GM10248 (cell line): ENCODE data around the gene DSCAM.

ENCODE experiments used
- CTCF ChIA-PET: fragments of 300-600 bp; sonication (Branson Sonifier 250); formaldehyde crosslinking; extraction: SDS; loops from one replicate; lab custom pipeline; 2021; ENCODE audit warnings: antibody characterized with exemption; lab: Yijun Ruan, JAX
- POLR2A ChIA-PET: fragments of 350-650 bp; sonication (Branson Sonifier 250); formaldehyde crosslinking; extraction: SDS; loops from one replicate; lab custom pipeline; 2020; ENCODE audit warnings: antibody characterized with exemption; lab: Yijun Ruan, JAX
- DNase-seq: peaks from one replicate; pipeline ENCODE4 v3.0.0; 2012; ENCODE audit errors: extremely low spot score
- CTCF ChIP-seq: IDR thresholded peaks from 2 replicates; pipeline ENCODE4 v1.5.1; 2012; ENCODE audit warnings: mild to moderate bottlenecking, low read depth; ENCODE audit errors: extremely low read depth, missing control alignments, control extremely low read depth

Gene DSCAM

GRCh38 chr21:40074198-40074597 lies 772.8 kb downstream of the DSCAM start:
- no peak for DNase-seq
- CTCF ChIA-PET, result no interaction called here
- POLR2A ChIA-PET, result no interaction called here
- TF ChIP-seq CTCF, result no peak

- CTCF ChIA-PET, result no interaction called here
- no peak for DNase-seq
- POLR2A ChIA-PET, result no interaction called here
- no peak for TF ChIP-seq CTCF
Measured at GRCh38 chr21:40073642-40074041, 773.3 kb downstream of the DSCAM start.

- no peak for TF ChIP-seq CTCF
- no peak for DNase-seq
- POLR2A ChIA-PET, result no interaction called here
- CTCF ChIA-PET, result no interaction called here
Measured at GRCh38 chr21:40070871-40071270, 776.1 kb downstream of the DSCAM start.

- no peak for TF ChIP-seq CTCF
- ChIA-PET POLR2A (no interaction called here), CTCF (no interaction called here)
- DNase-seq, result no peak
Measured at GRCh38 chr21:40067751-40068150, 779.2 kb downstream of the DSCAM start.

- TF ChIP-seq CTCF, result no peak
- DNase-seq, result no peak
- ChIA-PET POLR2A (no interaction called here), CTCF (no interaction called here)
Measured at GRCh38 chr21:40066221-40066620, 780.7 kb downstream of the DSCAM start.

GRCh38 chr21:40060083-40060677 lies 786.8 kb downstream of the DSCAM start:
- CTCF ChIA-PET, result no interaction called here
- no peak for DNase-seq
- no peak for TF ChIP-seq CTCF
- POLR2A ChIA-PET, result no interaction called here
